Activated CD4-positive, alpha-beta T cell treated with anti-CD3 and anti-CD28 coated beads for 1 hour (primary cell): ENCODE measurements around the gene RAP2C.
"Not testable (repeated sequence)": the region's sequence is repeated elsewhere in the genome, so short reads cannot be mapped to it uniquely, and the experiment has no call there.

Source experiments
- DNase-seq: peaks from one replicate; pipeline ENCODE4 v3.0.0-alpha.2; 2020

The RAP2C gene

DNA sequence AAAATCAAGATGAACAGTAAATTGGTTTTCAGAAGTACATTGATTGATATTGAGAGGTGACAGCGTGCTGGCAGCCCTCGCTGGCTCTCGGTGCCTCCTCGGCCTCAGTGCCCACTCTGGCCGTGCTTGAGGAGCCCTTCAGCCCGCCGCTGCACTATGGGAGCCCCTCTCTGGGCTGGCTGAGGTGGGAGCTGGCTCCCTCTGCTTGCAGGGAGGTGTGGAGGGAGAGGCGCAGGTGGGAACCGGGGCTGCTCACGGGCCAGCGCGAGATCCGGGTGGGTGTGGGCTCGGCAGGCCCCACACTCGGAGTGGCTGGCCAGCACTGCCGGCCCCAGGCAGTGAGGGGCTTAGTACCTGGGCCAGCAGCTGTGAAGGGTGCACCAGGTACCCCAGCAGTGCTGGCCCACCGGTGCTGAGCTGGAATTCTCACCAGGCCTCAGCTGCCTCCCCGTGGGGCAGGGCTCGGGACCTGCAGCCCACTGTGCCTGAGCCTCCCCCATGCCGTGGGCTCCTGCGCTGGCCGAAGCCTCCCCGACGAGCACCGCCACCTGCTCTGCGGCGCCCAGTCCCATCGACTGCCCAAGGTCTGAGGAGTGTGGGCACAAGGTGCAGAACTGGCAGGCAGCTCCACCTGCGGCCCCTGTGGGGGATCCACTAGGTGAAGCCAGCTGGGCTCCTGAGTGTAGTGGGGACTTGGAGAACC, 25.2 kb downstream of the RAP2C start:
- no peak for DNase-seq

- no peak for DNase-seq
These were observed 27.3 kb downstream of the RAP2C start for GRCh38 chrX:132191938-132192337.

GRCh38 chrX:132188175-132188574, 31.1 kb downstream of the RAP2C start:
- no peak for DNase-seq

GRCh38 chrX:132187451-132187850, 31.8 kb downstream of the RAP2C start:
- DNase-seq, result no peak

- DNase-seq, result no peak
These were observed 34.4 kb downstream of the RAP2C start for GRCh38 chrX:132184871-132185270.

- no peak for DNase-seq
These were observed 37.9 kb downstream of the RAP2C start for GRCh38 chrX:132181364-132181763.

- DNase-seq, result no peak
These were observed 38.3 kb downstream of the RAP2C start for GRCh38 chrX:132180929-132181328.

DNA sequence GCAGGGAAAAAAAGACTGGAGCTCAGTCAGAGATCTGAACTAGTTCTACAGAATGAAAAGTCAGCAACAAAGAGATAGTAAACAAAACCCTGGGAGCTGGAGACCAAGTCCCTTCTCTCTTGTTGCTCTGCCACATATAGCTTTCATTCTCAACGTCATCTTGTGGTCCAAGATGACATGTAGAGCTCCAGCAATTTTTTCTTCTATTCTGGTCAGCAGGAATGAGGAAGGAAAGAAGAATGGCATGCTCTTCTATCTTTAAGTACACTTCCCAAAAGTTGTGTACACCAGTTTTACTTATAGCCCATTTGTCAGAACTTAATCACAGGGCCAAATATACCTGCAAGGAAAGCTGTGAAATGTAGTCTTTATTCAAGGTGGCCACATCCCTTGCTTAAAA, 45.6 kb downstream of the RAP2C start:
- no peak for DNase-seq

DNA sequence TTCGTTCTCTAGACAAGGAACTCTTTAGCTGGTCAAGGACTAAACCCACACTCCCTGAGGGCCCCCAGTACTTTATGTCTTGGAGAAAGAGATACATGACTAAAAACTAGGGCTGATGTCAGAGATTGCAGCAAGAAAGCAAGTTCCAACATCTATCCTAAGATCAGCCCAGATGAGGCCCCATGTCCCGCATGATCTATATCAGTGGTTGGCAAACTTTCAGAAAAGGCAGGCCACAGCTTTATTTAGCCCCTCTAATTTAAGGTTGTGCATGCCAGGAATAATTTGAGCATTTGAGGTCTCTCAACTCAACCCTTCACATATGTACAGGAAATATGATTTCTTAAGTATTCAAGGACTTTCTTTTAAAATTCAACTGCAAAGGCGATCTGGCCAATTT, 47.4 kb downstream of the RAP2C start:
- DNase-seq, result no peak

DNA sequence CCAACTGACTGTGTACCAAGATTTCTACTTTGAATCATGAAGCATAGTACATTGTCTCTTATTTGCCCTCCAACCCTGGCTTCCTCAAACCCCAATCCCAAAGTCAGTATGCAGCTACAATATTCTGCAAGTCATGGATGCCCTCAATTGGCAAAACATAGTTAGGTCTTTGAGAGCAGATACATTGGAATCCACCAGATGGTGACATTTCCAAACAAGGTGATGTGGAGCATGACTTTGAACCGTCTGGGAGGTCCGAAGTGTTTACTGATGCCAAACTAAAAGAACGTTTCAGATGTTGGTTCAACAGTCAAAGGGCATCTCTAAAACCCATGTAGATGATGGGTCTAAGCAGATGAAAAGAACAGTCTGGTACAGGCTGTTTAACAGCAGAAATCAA, 47.8 kb downstream of the RAP2C start:
- DNase-seq, result no peak

- no peak for DNase-seq
These were observed 49.7 kb downstream of the RAP2C start for GRCh38 chrX:132169554-132169953.

DNA sequence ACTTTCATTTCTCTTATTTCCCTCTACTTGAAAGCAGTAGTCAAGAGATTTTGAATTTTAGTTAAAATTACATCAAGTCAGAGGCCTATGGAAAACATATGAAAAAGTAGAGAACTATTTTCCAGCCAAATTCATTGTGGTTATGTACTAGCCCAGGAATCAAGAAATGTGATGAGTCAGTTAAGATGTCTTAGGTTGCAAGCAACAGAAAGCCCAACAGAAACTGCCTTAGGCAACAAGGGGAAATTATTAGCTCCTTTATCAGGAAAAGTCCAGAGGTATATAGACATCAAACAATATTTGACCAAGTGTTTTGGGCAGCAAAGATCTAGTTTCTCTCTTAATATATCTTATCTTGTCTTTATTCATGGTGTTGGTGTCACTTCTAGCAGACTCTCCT, 53.6 kb downstream of the RAP2C start:
- no peak for DNase-seq

DNA sequence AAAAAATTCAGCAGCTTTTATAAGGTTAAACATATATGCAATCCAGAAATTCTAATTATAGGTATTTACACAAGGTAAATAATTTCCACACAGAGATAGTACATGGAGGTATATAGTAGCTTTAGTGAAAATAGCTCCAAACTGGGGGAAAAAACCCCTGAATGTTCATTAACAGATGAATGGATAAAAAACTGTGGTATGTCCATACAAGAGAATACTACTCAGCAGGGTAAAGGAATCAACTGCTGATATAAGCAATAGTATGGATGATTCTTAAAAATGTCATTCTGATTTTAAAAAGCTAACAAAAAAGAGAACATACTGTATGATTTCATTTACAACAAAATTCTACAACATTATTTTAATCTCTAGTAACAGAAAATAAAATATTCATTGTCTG, 54.2 kb downstream of the RAP2C start:
- no peak for DNase-seq

DNA sequence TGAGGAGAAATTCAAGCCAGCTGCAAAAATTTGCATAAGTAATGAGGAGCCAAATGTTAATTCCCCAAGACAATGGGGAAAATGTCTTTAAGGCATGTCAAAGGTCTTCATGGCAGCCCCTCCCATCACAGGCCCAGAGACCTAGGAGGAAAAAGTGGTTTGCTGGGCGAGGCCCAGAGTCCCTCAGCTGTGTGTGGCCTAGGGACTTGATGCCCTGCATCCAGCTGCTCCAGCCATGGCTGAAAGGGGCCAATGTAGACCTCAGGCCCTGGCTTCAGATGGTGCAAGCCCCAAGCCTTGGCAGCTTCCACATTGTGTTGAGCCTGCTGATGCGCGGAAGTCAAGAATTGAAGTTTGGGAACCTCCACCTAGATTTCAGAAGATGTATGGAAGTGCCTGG, 56.2 kb downstream of the RAP2C start:
- not testable (repeated sequence) for DNase-seq

GRCh38 chrX:132153166-132153565, 66.1 kb downstream of the RAP2C start:
- DNase-seq, result no peak
